HG03565 (cell line): Measurements from ENCODE around the gene EEF1AKMT2.
A peak's percentile ranks its signal among the peaks of the same experiment; 100 is the strongest.
"Not testable (repeated sequence)": the region's sequence is repeated elsewhere in the genome, so short reads cannot be mapped to it uniquely, and the experiment has no call there.

Experiments used
- ATAC-seq: cut with Tn5 transposase; IDR thresholded peaks from one replicate; pipeline ENCODE4 v1.9.1; 2021; ENCODE audit warnings: mild to moderate bottlenecking, moderate library complexity; ENCODE audit not compliant: unreplicated experiment

Gene EEF1AKMT2

DNA sequence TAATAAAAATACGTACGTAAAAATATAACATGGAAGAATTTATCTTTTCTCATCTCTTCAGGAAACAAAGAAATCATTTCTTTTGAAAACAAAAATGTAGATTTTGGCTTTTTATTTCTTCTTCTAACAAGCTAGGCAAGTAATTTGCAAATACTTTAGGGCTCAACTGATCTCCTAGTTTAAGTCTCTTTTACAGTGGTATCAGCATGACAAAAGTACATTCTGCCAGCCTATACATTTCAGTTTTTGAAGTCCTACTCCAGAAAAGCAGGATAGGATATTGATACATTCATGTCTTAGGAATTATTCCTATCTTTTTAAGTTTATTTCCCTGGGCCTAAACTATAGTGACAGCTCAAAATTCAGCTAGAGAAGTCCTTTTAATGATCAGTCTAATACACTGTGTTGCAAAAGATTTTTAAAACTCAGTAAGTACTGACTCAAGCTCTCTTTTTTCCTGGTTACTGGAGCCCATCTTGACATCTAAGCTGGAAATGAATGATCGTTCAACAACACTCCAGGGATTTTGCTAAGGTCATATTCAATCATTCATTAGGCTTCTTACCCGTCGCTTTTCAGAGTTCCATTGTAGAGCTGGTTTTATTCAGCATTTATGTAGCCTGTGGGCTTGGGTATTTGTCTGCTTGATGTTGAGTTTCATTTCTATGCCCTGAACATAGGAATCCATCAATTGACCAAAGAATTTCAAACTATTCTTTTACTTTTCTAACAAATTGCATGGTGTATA lies 35.4 kb downstream of the EEF1AKMT2 start:
- no peak for ATAC-seq

GRCh38 chr10:124755581-124755980 lies 36.1 kb downstream of the EEF1AKMT2 start:
- no peak for ATAC-seq

DNA sequence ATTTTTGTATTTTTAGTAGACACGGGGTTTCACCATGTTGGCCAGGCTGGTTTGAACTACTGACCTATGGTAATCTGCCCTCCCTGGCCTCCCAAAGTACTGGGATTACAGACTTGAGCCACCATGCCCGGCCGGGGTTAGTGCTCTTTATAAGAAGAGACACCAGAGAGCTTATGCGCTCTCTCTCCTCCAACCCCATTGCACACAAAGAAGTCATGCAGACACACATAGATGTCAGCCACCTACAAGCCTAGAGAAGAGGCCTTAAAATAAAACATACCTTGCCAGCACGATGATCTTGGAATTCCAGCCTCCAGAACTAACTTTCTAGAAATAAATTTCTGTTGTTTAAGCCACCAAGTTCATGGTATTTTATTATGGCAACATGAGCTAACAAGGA lies 37.5 kb downstream of the EEF1AKMT2 start:
- ATAC-seq = no peak

DNA sequence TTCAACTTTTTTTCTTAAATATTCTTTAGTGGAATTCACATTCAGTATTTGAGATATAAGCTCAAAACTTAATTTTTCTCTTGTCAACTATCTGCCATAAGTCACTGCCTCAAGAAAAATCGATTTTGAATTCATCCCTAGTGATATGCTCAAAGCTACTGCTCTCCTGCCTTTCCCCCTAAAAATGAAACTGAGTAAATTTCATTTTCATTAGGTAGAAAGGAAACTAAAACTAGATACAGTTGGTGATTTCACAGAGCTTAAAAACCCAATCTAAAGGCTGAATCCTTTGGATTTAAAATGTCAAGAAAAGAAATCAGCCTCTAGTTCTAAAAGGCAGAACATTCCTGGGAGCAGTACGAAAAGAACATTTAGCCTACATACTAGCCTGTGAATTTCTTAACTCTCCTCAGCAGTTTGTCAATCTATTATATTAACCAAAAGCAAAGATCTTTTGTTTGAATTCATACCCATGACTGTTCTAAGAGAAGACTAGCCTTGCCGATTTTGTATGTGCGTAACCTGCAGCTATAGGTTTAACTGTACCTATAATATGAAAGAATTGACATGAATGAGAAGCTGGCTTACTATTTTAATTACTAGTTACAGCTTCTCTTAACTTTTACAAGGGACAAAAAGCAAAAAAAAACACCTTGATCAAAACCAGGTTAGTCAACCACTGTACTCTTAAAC lies 42.6 kb downstream of the EEF1AKMT2 start:
- ATAC-seq = no peak

DNA sequence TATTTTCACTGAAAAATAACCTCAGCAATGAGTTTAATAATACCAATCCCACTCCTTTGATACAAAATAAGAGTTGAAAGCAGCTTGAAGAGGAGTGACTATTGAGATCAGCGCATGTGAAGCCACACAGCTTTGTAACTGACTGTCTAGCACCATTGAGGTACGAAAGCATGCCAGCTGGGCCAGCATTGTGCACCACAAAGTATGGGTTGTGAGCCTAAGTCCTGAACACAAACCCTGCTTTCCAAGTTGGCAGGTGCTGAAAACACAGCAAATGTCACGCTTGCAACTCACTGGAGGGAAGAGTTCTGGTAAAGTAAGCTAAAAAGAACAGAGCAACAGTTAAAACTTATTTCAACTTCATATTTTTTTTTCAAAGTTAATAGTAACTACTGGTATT lies 43.5 kb downstream of the EEF1AKMT2 start:
- ATAC-seq = no peak

DNA sequence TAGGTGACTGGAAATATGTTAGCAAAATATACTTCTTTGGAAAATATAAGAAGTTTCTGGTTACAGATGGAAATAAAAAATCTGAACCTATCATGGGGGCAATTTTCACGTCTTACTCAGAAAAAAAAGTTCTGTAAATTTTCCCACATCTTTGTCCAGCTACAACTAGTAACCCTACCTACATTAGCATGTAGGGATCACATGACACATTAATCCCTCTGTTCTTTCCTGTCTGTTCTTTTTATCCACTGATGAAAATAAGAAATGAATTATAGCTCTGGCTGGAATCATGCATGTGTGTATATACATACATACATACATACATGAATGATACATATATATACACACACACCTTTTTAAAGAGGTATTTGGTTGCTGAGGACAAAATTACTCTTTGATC lies 43.9 kb downstream of the EEF1AKMT2 start:
- no peak for ATAC-seq

DNA sequence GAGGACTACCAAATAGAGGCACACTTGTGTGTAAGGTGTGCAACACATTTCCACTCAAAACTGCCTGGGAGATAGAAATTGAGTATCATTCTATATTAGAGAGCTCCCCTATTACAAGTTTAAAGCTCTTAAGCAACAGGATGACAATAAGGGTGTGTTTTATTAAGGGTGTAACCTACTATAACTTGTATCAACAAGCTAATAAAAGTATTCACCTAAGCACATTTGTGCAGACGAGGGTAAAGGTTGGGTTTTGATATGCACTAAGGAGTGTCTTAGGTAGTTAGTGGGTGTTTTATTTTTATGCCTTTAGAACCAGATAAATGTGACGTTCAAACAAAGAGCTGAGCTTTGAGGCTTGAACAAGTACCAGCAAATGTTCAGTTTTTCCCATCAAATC lies 44.7 kb downstream of the EEF1AKMT2 start:
- no peak for ATAC-seq

GRCh38 chr10:124746447-124746846 lies 45.2 kb downstream of the EEF1AKMT2 start:
- ATAC-seq = not testable (repeated sequence)

DNA sequence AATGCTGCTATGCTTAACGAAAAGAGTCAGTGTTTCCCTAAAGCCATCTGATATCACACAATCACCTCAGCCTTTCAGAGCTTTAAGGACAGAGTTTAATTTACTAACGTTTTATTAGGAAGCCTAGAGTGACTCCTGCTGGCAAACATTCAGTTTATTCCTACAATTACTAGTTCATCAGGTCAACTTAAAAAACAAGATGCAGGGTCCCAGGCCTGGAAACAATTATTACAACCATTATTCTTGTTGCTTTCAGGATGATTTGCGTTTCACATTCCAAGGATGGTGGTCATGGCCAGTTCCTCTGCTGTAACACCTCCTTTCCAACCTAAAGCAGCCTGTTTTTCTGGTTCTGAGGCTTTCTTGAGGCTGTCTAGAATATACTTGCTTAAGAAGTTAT lies 46.0 kb downstream of the EEF1AKMT2 start:
- no peak for ATAC-seq

DNA sequence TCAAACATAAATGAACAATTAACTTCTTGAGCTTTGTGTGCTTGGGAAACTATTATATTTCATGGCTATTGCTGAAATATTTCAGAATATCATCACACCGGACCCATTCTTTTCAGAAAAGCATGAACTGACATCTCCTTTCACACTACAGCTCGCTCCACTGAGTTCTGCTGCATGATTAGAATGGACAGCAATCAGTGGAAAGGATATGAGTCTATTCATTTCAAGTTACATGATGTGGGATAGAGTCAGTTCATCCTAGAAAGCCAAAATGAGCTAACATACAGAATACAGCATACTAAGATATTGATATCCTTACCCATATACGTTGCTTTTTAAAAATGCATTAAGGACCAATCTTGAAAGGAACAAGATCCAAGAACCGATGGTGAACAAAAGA lies 46.4 kb downstream of the EEF1AKMT2 start:
- no peak for ATAC-seq

DNA sequence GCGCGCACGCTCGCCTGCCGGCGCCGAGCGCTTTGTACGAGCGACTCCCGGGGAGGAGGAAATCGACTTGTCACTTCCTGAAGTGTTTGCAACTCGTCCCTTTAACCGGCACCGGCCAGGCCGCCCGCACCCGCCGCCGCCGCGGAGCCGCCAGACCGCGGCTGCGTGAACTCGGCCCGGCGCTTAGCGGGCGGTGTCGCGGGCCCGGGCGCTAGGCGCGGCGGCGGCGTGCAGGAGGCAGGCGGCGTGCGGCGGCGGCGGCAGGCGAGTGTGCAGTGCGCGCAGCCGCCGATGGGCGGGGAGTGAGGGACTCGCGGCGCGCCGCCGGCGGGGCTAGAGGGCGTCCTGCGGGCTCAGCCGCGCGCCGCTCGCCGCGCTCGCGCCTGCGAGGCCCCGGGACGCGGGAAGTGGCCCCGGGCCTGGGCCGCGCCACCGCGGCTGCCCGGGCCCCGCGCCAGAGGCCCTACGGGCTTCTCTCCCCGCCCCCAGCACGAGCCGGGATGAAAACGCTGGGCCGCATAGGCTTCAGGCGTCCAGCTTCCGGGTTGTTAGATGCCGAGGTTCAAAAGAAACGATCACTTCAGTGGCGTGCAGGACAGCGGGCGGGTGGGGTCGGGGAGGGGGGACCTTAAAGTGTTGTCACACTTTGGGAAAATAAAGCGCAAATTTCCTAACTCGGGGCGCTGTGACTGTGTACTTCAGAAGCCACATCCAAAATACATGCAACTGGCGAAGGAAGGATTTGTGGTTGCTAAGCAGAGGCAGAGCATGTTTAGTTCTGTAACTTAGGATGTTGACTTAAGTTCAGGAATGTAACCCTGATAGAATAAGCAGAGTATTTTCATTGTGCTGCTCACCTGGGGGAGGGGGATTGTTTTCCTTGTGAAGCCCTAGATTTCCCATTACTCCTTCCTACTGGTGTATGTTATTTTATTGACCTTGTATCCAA lies 47.3 kb downstream of the EEF1AKMT2 start, which contains the start of gene FAM53B:
Gene FAM53B (minus strand): TSS at position 277 of the 949 bp plus-strand sequence. CDS start 37,665 bp downstream, outside the sequence.
- ATAC-seq = peak; percentile 49

DNA sequence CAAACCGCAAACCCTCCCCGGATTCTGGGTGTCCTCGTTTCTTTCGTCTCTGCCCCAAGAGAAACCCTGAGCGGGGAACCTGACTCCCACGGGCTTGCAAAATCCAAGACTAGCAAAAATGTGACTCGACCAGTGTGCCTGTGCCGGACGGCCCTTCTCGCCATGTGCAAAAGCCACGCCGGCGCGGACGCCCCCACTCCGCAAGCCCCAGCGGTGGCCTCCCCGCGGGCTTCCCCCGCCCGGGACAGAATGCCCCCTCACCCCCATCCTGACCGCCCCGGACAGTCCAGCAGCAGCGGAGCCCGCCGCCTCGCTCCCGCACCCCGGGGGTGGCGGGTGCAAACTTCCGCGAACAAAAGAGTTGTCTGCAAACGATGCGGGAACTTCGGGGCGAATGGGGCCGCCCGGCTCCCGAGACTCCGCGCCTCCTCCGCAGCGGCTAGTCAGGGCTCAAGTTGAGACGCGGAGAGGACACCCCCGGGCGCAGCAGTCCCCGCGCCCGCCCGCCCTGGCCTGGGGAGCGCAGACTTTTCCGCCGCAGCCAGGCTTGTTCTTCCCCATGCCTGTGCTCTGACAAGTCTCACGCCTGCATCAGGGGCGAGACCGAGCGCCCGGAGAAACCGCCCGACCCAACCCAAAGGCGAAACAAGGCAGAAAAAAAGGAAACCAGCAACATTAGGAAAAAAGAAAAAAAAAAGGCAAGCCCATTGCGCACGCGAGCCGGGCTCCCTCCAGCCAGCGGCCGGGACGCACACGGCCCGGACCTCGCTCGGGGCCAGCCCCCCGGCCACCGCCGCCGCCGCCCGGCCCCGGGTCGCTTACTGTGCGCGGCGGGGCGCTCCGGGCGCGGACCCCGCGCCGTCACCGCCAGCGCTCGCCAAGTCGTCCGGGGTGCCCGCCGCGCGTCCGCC lies 48.2 kb downstream of the EEF1AKMT2 start:
- peak; percentile 11 for ATAC-seq

GRCh38 chr10:124742413-124743190 lies 49.1 kb downstream of the EEF1AKMT2 start:
- ATAC-seq = no peak

- no peak for ATAC-seq
Measured at GRCh38 chr10:124741922-124742412, 49.7 kb downstream of the EEF1AKMT2 start.

DNA sequence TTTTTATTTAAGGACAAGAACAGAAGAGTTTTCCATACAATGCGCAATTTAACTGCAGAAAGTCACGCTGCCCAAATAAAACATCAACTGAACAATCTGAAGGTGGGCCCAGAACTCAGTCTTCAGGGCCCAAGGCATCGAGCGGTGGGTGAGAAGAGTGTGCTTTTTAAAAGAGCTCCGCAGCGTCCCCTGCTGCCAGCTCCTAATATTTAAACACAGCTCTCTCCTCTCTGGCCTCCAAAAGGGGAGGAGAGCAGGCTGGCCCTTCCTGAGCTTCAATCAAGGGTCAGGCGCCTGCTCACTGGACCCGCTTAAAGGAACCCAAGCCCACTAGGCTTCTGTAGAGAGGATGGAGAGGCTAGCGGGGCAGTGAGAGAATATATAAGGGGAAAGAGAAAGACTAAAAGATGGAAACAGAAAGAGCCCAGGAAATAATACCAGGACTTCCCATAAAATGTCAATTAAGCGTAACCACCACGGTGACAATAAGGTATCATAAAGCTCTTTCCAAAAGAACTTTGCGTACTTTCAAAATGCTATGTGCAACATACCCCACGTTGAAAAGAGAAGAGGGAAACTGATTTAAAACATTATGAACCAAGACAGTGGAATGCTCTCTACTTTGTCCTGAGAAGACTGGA lies 50.3 kb downstream of the EEF1AKMT2 start:
- peak; percentile 39 for ATAC-seq

GRCh38 chr10:124740369-124741280 lies 51.1 kb downstream of the EEF1AKMT2 start:
- peak; percentile 8 for ATAC-seq

- no peak for ATAC-seq
Measured at GRCh38 chr10:124739986-124740368, 51.7 kb downstream of the EEF1AKMT2 start.
